GM20431 (cell line): Measurements from ENCODE around the gene SPSB1.

Source experiments
- in situ Hi-C: fragments of 300-500 bp; cut with MseI, MboI; formaldehyde crosslinking; loops from one replicate; pipeline ENCODE4 v1.15.0; 2020; ENCODE audit warnings: low sequenced_read_pairs; ENCODE audit not compliant: unreplicated experiment

Gene SPSB1

DNA sequence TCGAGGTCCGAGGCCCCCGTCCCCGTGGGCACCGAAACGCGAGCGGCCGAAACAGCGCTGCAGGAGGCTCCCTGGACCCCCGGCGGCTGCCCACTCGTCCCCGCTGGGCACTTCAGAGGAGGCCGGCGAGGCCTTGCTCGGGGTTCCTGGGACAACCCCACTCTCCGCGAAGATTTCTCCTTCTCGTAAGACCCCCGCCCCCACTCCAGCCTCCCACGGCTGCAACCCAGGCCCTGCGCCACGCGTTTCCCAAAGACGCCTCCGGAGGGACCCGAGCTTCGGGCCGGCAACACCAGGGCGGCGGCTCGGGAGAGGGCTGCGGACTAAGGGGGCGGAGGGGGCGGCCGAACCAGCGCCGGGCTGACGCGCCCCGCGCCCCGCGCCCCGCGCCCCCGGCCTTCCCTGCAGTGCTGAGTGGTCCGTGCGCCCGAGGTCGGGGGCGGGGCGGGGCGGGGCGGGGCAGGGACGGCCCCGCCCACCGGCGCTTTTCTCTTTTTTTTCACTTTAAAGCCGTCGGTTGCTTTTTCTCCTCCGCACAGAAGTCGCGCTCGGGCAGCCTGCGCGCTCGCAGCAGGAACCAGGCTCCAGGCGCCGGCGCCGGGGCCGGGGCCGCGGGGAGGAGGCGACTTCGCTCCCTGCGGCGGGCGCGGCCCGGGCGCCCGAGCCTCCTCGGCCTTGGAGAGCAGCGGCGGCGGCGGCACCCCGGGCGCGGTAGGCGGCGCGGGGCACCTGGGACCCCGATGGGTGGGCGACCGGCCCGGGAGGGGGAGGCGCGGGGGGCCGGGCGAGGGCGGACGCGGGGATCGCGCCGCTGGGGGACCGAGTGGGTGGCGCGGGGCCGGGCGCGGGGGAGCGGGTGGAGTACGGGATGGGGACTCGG is at the start of gene SPSB1:
TSS of gene SPSB1 (plus strand) at position 534 of the 880 bp plus-strand sequence. CDS start 62,998 bp downstream, outside the sequence.
- in situ Hi-C loops = loop anchor here (10.0 kb wide), 1 partner anchor 162 kb away; no protein-coding TSS in a partner anchor

DNA sequence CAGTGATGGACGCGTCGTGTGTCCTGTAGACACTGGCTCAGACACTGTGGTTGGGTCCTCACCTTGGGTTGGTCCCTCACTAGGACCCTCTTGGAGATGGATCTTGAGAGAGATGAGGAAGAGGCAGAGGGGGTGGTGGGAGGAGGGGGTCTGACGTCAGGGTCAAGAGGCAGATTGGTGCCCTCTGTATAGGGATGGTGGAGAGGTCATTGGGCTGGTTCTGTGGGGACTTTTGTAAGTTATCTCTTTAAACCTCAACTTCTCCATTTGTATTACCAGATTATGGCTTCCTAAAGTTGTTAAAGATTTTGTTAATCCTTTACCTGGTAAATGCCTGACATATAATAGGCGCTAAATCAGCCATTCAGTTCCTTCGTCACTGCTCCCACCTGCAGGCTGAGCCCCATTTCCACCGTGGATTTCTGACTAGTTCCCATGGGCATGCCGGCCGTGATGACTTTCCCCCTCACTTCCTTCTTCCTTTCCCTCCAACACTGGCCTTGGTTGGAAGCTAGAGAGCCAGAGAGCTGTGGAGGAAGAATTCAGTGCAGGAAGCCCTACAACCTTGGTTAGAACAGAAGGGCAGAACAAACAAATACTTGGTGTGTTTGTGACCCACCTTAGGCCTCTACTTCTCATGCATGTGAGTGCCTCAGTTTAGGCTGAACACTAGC is 49.5 kb upstream of the SPSB1 start:
- in situ Hi-C loops = no loop called here

DNA sequence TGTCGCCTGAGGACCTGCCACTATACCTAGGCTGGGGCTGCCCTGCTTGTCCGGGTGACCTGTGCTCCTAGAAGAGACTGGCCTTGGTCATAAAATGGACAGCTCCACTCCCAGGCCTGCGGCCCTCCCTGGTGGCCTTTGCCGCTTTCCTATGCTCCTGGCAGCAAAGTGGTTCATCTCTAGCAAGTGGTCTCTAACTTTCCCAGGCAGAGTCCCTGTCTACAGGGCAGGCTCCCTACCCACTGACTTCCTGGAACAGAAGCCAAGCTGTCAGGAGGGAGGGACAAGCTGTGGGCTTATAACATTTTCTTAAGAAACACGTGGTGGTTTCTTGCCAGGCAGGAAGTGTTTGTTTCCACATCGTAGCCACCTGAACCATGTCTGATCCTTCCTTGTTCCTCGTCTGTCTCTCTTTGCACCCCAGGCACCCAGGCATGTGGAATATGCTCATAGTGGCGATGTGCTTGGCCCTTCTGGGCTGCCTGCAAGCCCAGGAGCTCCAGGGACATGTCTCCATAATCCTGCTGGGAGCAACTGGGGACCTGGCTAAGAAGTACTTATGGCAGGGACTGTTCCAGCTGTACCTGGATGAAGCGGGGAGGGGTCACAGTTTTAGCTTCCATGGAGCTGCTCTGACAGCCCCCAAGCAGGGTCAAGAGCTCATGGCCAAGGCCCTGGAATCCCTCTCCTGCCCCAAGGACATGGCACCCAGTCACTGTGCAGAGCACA is 48.0 kb upstream of the SPSB1 start:
- in situ Hi-C loops = no loop called here

DNA sequence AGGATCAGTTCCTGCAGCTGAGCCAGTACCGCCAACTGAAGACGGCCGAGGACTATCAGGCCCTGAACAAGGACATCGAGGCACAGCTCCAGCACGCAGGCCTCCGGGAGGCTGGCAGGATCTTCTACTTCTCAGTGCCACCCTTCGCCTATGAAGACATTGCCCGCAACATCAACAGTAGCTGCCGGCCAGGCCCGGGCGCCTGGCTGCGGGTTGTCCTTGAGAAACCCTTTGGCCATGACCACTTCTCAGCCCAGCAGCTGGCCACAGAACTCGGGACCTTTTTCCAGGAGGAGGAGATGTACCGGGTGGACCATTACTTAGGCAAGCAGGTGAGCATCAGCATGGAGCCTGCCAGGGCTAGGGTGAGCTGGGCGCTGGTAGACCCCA is 47.5 kb upstream of the SPSB1 start:
- in situ Hi-C loops = no loop called here

DNA sequence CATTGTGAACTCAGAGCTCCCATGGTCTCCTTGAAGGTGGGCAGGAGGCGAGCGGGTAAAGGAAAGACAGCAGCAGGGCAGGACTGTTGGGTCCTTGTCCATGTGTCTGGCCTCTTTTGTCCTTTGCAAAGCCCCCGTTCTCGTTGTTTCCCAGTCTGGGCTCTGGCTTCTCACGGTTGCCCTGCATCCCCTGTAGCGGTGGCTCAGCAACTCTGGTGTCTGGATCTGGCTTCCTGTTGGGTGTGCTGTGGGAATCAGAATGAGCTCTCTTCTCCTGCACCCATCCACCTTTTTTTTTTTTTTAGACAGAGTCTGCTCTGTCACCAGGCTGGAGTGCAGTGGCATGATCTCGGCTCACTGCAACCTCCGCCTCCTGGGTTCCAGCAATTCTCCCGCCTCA is 47.0 kb upstream of the SPSB1 start:
- in situ Hi-C loops = no loop called here

DNA sequence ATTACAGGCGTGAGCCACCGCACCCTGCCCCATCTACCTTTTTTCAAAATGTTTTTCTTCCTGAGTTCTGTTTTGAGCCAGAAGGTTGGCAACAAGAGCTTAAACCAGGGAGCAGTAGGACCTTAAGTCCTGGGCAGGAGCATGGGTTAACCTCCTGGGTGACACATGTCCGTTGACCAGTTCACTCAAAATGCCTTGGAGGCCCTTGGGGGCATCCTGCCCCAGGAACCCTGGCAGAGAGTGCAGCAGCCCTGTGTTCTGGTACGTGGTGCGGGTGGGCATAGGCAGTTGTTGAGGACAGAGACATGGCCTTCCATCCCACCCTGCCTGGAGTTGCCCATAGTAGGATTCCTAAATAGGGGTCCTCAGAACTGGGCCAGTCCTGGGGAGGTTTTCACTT is 46.5 kb upstream of the SPSB1 start:
- in situ Hi-C loops = no loop called here

DNA sequence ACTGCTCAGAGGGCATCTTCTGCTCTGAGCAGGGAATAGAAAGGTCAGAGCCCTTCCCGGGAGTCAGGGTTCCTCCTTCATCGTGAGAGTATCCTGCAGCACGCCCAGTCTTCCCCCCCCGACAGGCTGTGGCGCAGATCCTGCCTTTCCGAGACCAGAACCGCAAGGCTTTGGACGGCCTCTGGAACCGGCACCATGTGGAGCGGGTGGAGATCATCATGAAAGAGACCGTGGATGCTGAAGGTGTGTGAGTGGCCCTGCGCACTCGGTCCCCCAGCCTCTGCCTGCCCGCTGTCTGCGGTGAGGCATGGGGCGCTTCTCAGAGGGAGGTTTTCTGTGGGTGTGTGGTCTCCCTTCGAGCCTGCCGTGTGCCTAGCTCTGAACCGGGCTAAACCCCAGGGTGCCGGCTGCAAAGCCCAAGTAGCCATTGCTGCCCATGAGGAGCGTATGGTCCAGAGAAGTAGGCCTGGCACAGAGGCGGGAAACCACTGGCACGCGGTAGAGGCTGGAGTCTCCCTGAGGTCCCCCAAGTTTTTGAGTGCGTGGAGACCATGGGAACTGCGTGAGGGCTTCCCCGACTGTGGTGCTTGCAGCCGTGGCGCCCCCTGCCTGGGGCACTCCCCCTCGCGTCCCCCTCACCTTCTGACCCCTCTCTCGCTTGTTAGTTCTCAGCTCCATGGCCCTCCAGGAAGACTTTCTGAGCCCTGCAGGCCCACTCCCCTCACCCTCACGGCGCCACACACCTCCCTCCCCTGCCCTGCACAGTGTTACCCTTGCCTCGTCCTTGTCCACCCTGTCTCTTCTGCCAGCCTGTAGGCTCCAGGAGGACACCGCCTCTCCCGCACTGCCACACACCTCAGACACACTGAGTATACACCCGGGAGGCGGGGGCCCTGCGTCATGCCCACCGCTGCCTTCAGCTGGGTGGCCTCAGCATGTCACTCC is 45.6 kb upstream of the SPSB1 start:
- in situ Hi-C loops = no loop called here

DNA sequence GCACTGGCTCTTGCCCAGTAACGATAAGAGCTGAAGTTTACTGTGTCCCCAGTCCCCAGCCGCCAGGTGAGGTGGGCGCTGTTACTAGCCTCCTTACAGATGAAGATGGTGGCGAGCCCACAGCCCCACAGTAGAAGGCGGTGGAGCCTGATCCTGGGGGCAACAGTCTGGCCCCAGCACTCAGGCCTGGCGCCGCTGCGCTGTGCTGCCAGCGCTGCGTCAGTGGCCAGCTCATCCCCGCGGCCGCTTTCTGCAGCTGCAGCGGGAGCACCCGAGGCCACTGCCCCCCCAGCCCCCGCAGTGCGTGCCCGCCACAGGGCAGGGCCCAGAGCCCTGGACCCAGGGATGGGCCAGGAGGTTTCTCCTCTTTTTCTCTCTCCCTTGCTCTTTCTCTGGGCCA is 44.8 kb upstream of the SPSB1 start:
- in situ Hi-C loops = no loop called here

DNA sequence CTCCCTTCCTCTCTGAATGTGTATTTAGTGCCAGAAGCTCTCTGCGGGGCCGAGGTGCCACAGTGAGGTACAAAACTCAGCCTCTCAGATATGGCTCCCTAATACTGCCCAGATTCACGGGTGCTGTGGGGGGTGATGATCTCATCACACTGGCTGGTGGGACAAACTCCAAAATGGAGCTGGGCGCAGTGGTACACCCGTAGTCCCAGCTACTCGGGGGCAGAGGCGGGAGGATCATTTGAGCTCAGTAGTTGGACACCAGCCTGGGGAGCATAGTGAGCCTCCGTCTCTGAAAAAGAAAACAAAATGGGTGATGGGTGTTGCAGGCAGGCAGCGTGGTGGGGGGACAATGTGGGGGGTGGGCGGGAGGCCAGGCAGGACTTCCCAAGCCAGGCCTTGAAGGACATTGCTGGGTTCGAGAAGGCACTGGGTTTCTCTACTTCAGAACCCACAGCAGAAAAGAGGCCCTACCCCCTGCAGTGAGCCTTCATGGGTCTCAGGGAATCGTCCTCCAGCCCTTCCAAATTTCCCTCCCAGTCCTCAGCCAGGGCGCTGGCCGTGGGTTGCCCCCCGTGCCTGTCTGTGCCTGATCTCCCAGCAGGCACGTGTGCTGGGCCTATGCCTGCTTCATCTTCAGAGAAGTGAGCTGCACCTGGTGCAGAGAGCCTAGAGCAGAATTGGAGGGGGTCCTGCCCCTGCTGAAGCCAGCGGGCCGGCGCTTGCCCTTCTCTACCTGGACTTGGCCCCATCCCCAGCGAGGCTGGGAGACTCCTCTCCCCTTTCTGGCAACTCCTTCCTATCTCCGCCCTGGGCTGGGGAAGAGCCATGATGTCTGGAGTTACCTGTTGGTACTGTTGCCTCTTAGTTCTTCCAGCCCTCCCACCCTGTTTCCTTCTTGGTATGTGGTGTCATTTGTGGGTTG is 44.1 kb upstream of the SPSB1 start:
- in situ Hi-C loops = no loop called here

DNA sequence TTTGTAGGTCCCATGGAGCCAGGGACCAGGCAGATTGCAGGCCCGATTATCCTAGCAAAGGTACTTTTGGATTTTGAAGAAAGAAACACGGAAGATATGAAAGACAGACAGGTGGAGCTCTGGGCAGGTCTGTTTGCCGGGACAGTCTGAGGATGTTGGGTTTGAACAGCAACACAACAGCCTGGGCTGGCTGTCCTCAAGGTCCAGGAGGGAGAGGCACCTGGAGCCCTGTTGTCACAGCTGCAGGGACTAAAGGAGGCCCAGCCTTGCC is 43.5 kb upstream of the SPSB1 start:
- in situ Hi-C loops = no loop called here

DNA sequence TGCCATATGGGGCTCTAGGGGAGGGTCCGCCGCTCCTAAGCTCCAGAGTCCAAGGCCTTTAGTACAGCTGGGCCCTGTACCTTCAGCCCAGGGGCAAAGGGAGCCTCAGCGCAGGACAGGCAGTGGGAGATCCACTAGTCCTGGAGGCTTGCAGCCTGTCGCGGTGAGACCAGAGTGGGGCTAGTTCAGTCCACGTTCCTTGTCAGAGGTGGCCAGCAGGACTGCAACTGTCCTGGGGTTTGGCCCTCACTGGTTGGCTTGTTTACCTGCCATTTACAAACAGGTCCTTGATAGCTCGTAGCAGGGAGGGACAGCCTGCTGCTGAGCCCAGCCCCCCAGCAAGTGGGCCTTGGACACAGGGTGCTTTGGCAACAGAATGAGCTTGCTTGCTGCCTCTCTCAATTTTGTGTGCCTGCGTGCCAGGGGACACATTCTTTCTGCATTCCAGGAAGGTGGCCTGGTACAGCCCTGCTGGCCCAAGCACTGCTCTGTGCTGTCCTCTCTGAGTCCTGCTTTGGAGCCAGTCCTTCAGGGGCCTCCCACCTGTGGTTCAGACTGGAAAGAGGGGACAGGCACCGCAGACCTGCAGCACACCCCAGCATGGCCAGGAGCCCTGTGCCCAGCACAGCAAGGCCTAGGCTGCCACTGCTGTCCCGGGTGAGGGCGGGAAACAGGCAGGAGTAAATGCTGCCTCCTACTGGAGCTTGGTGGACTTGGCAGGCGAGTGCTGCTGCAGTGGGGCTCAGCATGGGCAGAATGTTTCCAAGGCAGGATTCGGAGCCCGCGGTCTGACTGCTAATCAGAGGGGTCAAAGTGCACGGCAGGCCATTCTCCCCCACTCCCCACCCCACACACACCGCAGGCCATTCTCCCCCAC is 42.9 kb upstream of the SPSB1 start:
- in situ Hi-C loops = no loop called here

DNA sequence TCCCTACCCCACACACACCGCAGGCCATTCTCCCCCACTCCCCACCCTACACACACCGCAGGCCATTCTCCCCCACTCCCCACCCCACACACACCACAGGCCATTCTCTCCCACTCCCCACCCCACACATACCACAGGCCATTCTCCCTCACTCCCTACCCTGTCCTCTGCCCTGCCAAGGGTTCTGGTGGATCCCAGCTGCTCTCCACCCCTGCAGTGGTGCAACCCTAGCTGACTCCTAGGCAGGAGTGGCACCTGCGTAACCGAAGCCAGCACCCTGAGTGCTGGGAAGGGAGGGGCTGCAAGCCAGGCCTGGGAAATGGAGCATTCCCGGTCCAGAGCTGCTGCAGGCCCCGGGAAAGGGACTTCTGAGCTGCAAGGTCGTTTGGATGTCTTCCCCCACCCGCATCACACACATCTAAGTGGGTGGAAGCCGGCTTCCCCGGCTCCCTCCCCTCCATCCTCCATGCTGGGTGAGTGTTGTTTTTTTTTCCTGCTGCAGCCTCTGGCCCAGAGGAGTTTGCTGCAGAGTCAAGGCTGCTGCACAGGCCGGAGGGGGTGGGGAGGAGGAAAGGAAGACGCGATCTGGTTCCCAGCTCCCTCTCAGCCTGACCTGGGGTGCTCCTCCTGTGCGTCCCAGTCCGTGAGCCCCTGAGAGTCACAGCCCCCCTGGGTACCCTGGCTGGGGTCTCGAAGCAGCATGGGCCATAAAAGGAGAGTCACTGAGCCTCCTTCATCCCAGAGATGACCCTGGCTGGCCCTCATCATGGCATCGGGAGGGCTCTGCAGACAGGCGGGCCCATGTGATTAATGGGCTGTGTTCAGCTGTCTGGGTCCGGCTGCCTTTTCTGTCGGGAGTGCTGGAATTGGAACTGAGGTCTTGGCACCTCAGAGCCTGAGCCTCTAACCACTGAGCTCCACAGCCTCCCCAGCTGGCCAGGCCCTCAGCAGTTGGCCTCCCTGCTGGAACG is 42.0 kb upstream of the SPSB1 start:
- in situ Hi-C loops = no loop called here

DNA sequence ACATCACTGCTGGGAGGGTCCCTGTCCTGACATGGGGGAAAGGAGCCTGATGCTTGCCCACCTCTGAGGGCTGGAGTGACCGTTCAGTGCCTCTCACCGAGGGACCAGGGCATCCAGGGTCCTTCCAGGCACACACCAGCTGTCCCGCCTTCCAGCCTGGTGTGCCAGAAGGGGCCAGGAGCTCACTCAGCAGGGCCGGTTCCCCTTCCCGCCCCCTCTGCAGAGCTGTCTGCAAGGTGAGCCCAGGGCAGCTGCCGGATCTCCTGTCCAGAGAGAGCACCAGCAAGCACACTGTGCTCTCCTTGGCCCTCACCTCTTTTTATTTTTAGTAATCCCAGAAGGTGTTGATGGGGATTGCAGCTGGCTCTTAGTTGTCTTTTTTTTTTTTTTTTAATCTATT is 41.2 kb upstream of the SPSB1 start:
- in situ Hi-C loops = no loop called here

DNA sequence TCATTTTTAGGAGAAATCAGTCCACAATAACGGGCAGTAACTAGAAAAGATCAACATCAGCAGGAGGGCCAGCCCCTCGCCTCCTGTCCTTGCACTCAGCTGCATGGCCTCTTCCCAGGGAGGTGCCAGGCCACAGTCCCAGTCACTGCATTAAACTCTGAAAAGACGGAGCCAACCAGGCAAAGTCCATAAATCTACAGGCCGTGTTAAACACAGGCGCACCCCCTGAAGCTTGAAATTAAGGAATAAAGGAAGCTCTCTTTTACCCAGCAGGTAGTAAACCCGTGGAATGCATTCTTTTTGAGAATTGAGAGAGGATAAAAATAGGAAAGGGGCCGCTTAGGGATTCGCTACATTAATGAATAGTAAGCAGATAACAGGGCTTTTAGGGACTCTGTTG is 39.7 kb upstream of the SPSB1 start:
- in situ Hi-C loops = no loop called here

DNA sequence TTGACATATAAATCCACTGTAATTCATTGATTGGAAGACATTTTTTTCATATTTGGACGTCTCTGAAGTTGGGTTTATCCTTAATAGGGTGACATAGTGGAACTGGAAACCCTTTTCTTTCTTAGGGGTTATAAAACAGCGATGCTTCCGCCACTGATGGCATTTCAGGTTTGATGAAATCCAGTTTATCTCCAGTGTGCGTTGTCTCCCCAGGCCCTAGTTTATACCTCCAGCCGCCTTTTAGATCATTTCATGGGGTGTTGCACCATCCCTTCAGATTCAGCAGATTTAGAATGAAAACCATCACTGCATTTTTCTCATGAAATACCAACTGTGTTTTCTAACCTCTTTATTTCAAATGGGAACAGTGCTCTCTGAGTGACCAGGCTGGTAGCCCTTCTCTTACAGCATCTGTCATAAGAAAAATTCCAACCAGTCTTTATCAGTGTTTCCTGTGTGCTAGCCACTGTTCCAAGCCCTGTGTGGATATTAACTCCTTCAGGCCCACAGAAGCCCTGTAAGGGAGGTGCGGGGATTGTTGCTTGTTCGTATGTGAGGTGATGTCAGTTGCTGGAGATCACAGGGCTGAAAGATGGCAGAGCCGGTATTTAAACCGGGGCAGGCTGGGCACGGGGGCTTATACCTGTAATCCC is 39.1 kb upstream of the SPSB1 start:
- in situ Hi-C loops = no loop called here

DNA sequence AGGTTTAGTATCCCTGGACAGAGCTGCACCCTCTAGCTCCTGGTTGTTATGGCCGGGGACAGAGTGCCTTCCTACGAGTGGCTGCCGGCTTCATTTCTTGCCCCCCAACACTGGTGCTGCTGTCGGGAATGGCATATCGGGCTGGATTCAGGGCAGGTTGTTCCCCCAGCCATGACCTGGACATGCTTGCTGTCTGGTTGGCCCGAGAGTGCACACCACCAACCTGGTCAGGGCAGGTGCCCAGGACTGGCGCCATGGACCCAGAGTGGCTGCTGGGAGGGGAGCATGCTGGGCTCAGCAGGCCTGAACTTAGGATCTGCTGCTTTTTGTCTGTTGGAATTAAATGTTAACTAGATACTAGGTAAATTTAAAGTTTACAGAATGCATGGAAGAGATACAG is 36.4 kb upstream of the SPSB1 start:
- in situ Hi-C loops = no loop called here
